ENCODE results near the gene GPC6. TPM values are rescaled to one million over a fixed set of nuclear protein-coding genes. Genes with fewer than 3 reads are reported as not detected.

The GPC6 gene
- total and polyA plus RNA-seq, 4 donors = 5.9 to 29.1 (median 18.2) TPM

DNA sequence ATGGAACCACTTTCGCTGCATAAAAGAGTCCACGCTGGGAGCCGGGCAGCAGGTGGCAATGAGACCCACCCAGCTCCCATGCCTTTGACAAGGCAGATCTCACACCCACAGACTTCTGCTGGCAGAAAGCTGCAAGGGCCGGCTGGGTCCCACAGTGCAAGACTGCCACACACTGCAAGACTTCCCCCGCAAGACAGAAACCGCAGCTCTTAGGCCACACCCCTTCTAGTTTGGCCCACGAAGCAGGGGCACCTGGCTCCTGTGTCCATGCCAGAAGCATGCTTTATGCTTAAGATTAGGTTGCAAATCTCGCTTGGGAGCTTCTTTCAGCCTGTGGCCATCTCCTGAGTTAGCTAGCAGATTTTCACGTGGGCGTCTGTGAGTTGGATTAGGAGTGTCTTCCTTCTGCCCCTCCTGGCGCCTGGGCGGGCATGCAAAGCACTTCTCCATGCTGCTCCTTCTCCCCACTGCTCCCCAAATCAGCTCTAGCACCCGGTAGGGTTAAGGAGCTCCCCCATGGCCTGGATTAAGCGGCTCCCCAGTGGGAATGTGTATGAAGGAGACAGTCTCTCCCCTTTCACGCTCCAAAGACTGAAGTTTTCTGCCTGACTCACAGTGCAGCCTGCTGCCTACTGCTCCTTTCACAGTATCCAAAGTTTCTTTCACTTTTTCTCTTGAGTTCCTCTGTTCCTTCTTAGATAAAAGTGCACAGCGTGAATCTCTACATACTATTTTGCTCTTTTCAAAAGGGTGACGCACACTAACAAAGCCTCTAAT lies 17.7 kb downstream of the GPC6 start:
- no peak for DNase-seq (ENCODE audit: low spot score)
- TF ChIP-seq, protein P1, sequence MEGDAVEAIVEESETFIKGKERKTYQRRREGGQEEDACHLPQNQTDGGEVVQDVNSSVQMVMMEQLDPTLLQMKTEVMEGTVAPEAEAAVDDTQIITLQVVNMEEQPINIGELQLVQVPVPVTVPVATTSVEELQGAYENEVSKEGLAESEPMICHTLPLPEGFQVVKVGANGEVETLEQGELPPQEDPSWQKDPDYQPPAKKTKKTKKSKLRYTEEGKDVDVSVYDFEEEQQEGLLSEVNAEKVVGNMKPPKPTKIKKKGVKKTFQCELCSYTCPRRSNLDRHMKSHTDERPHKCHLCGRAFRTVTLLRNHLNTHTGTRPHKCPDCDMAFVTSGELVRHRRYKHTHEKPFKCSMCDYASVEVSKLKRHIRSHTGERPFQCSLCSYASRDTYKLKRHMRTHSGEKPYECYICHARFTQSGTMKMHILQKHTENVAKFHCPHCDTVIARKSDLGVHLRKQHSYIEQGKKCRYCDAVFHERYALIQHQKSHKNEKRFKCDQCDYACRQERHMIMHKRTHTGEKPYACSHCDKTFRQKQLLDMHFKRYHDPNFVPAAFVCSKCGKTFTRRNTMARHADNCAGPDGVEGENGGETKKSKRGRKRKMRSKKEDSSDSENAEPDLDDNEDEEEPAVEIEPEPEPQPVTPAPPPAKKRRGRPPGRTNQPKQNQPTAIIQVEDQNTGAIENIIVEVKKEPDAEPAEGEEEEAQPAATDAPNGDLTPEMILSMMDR (IDR thresholded peaks at IDR 0.05; ENCODE audit: low read depth, low read length, missing input control) = no peak
- no peak for TF ChIP-seq FOXA1 (IDR thresholded peaks at IDR 0.05)
- no peak for TF ChIP-seq EGR1 (IDR thresholded peaks at IDR 0.05; ENCODE audit: low read depth in 2 of 2)
- no peak for TF ChIP-seq FOXA2 (IDR thresholded peaks at IDR 0.05)
- no peak for TF ChIP-seq HNF4G (IDR thresholded peaks at IDR 0.05)
- TF ChIP-seq GABPA (IDR thresholded peaks at IDR 0.05 in 1 of 2, conservative IDR thresholded peaks at IDR 0.05 in 1 of 2) = no peak
- no peak for TF ChIP-seq TAF1 (conservative IDR thresholded peaks at IDR 0.05)
- TF ChIP-seq, protein P2, sequence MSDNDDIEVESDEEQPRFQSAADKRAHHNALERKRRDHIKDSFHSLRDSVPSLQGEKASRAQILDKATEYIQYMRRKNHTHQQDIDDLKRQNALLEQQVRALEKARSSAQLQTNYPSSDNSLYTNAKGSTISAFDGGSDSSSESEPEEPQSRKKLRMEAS (IDR thresholded peaks at IDR 0.05) = no peak
- TF ChIP-seq, protein P3, sequence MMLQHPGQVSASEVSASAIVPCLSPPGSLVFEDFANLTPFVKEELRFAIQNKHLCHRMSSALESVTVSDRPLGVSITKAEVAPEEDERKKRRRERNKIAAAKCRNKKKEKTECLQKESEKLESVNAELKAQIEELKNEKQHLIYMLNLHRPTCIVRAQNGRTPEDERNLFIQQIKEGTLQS (IDR thresholded peaks at IDR 0.05) = no peak
- no peak for TF ChIP-seq SP1 (IDR thresholded peaks at IDR 0.05)
- TF ChIP-seq, protein P4, sequence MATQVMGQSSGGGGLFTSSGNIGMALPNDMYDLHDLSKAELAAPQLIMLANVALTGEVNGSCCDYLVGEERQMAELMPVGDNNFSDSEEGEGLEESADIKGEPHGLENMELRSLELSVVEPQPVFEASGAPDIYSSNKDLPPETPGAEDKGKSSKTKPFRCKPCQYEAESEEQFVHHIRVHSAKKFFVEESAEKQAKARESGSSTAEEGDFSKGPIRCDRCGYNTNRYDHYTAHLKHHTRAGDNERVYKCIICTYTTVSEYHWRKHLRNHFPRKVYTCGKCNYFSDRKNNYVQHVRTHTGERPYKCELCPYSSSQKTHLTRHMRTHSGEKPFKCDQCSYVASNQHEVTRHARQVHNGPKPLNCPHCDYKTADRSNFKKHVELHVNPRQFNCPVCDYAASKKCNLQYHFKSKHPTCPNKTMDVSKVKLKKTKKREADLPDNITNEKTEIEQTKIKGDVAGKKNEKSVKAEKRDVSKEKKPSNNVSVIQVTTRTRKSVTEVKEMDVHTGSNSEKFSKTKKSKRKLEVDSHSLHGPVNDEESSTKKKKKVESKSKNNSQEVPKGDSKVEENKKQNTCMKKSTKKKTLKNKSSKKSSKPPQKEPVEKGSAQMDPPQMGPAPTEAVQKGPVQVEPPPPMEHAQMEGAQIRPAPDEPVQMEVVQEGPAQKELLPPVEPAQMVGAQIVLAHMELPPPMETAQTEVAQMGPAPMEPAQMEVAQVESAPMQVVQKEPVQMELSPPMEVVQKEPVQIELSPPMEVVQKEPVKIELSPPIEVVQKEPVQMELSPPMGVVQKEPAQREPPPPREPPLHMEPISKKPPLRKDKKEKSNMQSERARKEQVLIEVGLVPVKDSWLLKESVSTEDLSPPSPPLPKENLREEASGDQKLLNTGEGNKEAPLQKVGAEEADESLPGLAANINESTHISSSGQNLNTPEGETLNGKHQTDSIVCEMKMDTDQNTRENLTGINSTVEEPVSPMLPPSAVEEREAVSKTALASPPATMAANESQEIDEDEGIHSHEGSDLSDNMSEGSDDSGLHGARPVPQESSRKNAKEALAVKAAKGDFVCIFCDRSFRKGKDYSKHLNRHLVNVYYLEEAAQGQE (IDR thresholded peaks at IDR 0.05) = no peak
- TF ChIP-seq RXRA (IDR thresholded peaks at IDR 0.05) = no peak
- TF ChIP-seq, protein P5, sequence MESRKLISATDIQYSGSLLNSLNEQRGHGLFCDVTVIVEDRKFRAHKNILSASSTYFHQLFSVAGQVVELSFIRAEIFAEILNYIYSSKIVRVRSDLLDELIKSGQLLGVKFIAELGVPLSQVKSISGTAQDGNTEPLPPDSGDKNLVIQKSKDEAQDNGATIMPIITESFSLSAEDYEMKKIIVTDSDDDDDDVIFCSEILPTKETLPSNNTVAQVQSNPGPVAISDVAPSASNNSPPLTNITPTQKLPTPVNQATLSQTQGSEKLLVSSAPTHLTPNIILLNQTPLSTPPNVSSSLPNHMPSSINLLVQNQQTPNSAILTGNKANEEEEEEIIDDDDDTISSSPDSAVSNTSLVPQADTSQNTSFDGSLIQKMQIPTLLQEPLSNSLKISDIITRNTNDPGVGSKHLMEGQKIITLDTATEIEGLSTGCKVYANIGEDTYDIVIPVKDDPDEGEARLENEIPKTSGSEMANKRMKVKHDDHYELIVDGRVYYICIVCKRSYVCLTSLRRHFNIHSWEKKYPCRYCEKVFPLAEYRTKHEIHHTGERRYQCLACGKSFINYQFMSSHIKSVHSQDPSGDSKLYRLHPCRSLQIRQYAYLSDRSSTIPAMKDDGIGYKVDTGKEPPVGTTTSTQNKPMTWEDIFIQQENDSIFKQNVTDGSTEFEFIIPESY (IDR thresholded peaks at IDR 0.05) = no peak
- TF ChIP-seq RAD21 (IDR thresholded peaks at IDR 0.05) = no peak
- TF ChIP-seq JUND (IDR thresholded peaks at IDR 0.05) = no peak
- no peak for TF ChIP-seq NR2F2 (IDR thresholded peaks at IDR 0.05)
- TF ChIP-seq HNF4A (conservative IDR thresholded peaks at IDR 0.05) = no peak
- H3K9ac ChIP-seq (ENCODE audit: low read depth in 1 of 2, low read length in 2 of 2) = peak overlapping the region; percentile 28 to 33
- no peaks in the 10 kb centered on the region for H3K9me3 ChIP-seq (ENCODE audit: control insufficient read depth in 4 of 4, low read length in 3 of 4)
- H3K27ac ChIP-seq (ENCODE audit: low read depth in 1 of 2, low read length in 2 of 2) = peak overlapping the region in 1 of 2 donors; percentile 67
- H3K36me3 ChIP-seq (ENCODE audit: control insufficient read depth in 4 of 4, insufficient read depth in 3 of 4, low read depth in 1 of 4, low read length in 3 of 4) = no peaks in the 10 kb centered on the region
- H3K27me3 ChIP-seq (ENCODE audit: control insufficient read depth in 4 of 4, insufficient read depth in 4 of 4, low read length in 3 of 4) = no peaks in the 10 kb centered on the region
- H3K4me1 ChIP-seq (ENCODE audit: control insufficient read depth in 4 of 4, insufficient read depth in 4 of 4, low read length in 3 of 4) = peaks cover 5 to 24% (median 13%) of the 10 kb centered on the region in 4 donors
- peak overlapping the region; percentile 2 to 27 (median 19) for H3K4me3 ChIP-seq (ENCODE audit: low read depth in 1 of 3, low read length in 3 of 3)
- WGBS = 74% methylated on average over 17 of the region's 17 CpGs

Measured in liver (tissue), 9 donors.